ENCODE measurements around the gene TXNDC16. TPM values are rescaled to one million over a fixed set of nuclear protein-coding genes. Genes with fewer than 3 reads are reported as not detected.
A peak's percentile ranks its signal among the peaks of the same experiment; 100 is the strongest.
"Not testable (repeated sequence)": the region's sequence is repeated elsewhere in the genome, so short reads cannot be mapped to it uniquely, and the experiment has no call there.

TXNDC16 gene
- total RNA-seq, 1 donor from 2014 or later: 5.9 TPM

DNA sequence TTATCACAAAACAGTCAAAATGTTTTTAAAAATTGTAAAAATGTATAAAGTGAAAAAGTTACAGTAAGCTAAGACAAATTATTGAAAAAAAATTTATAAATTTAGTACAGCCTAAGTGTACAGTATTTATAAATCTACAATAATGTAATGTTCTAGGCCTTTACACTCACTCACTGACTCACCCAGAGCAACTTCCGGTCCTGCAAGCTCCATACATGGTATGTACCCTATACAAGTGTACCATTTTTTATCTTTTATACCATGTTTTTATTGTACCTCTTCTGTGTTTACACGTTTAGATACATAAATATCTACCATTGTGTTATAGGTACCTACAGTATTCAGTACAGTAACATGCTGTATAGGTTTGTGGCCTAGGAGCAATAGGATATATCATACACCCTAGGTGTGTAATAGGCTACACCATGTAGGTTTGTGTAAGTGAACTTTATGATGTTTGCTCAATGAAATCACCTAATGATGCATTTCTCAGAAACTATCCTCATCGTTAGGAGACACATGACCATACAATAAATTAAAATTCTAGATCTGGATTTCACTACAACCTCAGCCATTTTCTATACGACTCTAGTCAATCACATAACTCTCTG lies 66.8 kb downstream of the TXNDC16 start:
- no peaks in the 10 kb centered on the region for H3K36me3 ChIP-seq
- intact Hi-C loops (cut with DNase I): no loop called here
- H3K27me3 ChIP-seq: no peaks in the 10 kb centered on the region
- H3K27ac ChIP-seq: no peak overlapping the region
- TF ChIP-seq CTCF (IDR thresholded peaks at IDR 0.05) (no peak), POLR2A (IDR thresholded peaks at IDR 0.05) (no peak), POLR2AphosphoS5 (IDR thresholded peaks at IDR 0.05; ENCODE audit: insufficient read depth in 1 of 2, low read depth in 1 of 2) (no peak)
- no peak overlapping the region for H3K4me3 ChIP-seq
- H3K9me3 ChIP-seq: no peaks in the 10 kb centered on the region
- no peak for DNase-seq (ENCODE audit: extremely low spot score in 2 of 2)
- H3K4me1 ChIP-seq: no peaks in the 10 kb centered on the region

GRCh38 chr14:52481864-52482263 lies 70.4 kb downstream of the TXNDC16 start:
- no peak overlapping the region for H3K4me3 ChIP-seq
- H3K27me3 ChIP-seq: no peaks in the 10 kb centered on the region
- intact Hi-C loops (cut with DNase I): no loop called here
- TF ChIP-seq CTCF (IDR thresholded peaks at IDR 0.05) (no peak), POLR2AphosphoS5 (IDR thresholded peaks at IDR 0.05; ENCODE audit: insufficient read depth in 1 of 2, low read depth in 1 of 2) (no peak), POLR2A (IDR thresholded peaks at IDR 0.05) (no peak)
- DNase-seq (ENCODE audit: extremely low spot score in 2 of 2): no peak
- no peak overlapping the region for H3K27ac ChIP-seq
- no peaks in the 10 kb centered on the region for H3K4me1 ChIP-seq
- no peaks in the 10 kb centered on the region for H3K36me3 ChIP-seq
- H3K9me3 ChIP-seq: no peaks in the 10 kb centered on the region

DNA sequence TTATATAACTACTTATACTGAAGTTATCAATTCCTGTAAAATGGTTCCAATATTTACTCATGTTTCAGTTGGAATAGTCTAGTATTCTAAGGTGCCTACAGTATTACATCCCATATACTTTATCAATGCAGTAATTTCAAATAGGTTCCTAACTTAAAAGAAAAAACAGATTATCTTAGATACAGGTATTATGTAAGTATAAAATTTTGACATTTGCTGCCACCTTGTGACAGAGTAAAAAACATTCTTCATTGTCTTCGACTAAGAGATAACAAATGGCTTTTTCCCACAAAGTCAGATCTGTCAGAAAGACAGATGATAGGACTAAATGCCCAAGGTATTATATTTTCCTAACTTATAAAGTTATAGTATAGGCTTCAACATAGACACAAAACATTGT lies 78.7 kb downstream of the TXNDC16 start:
- Histone ChIP-seq H3K9me3 (no peaks in the 10 kb centered on the region), H3K27me3 (no peaks in the 10 kb centered on the region), H3K4me3 (no peak overlapping the region), H3K36me3 (peaks cover 0 to 5% of the 10 kb centered on the region in 2 donors), H3K4me1 (no peaks in the 10 kb centered on the region), H3K27ac (no peak overlapping the region)
- no peak for DNase-seq (ENCODE audit: extremely low spot score in 2 of 2)
- TF ChIP-seq CTCF (IDR thresholded peaks at IDR 0.05) (peak; percentile 4 to 41 (median 30)), POLR2AphosphoS5 (IDR thresholded peaks at IDR 0.05; ENCODE audit: insufficient read depth in 1 of 2, low read depth in 1 of 2) (no peak)
- intact Hi-C loops (cut with DNase I): loop anchor here (10.0 kb wide), 1 partner anchor 169 kb away; no protein-coding TSS in a partner anchor

GRCh38 chr14:52472728-52473127 lies 79.6 kb downstream of the TXNDC16 start:
- intact Hi-C loops (cut with DNase I): loop anchor here (10.0 kb wide), 1 partner anchor 168 kb away; no protein-coding TSS in a partner anchor
- no peak for DNase-seq (ENCODE audit: extremely low spot score in 2 of 2)
- no peaks in the 10 kb centered on the region for H3K27me3 ChIP-seq
- no peak overlapping the region for H3K27ac ChIP-seq
- peaks cover 0 to 5% of the 10 kb centered on the region in 2 donors for H3K36me3 ChIP-seq
- H3K4me1 ChIP-seq: no peaks in the 10 kb centered on the region
- no peak overlapping the region for H3K4me3 ChIP-seq
- TF ChIP-seq POLR2A (IDR thresholded peaks at IDR 0.05) (no peak), POLR2AphosphoS5 (IDR thresholded peaks at IDR 0.05; ENCODE audit: insufficient read depth in 1 of 2, low read depth in 1 of 2) (no peak), CTCF (IDR thresholded peaks at IDR 0.05) (no peak)
- no peaks in the 10 kb centered on the region for H3K9me3 ChIP-seq

DNA sequence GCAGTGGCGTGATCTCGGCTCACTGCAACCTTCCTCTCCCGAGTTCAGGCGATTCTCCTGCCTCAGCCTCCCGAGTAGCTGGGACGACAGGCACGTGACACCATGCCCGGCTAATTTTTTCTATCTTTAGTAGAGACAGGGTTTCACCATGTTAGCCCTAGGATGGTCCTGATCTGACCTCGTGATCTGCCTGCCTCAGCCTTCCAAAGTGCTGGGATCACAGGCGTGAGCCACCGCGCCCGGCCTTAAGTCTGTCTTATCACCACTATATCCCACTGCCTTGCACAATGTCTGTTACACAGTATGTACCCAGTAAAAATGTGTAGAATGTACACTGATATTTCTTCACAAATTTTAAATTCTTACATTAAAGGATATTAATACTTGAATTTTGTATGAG lies 80.1 kb downstream of the TXNDC16 start:
- not testable (repeated sequence) for H3K4me3 ChIP-seq; DNase-seq (ENCODE audit: extremely low spot score in 2 of 2); H3K27ac ChIP-seq; H3K4me1 ChIP-seq; H3K27me3 ChIP-seq; H3K9me3 ChIP-seq; H3K36me3 ChIP-seq
- intact Hi-C loops (cut with DNase I): loop anchor here (10.0 kb wide), 1 partner anchor 167 kb away; no protein-coding TSS in a partner anchor
